ENCODE data around the gene CSRP3.

The CSRP3 gene

GRCh38 chr11:19201737-19202605 is at the start of gene CSRP3:
Gene CSRP3 (minus strand): TSS chr11:19201983. CDS start chr11:19192448, 9,535 bp downstream.
- DNase-seq = no peak

- no peak for DNase-seq
These were observed 49.8 kb upstream of the CSRP3 start for GRCh38 chr11:19251577-19251976.

- no peak for DNase-seq
These were observed 45.0 kb upstream of the CSRP3 start for GRCh38 chr11:19246816-19247215.

- DNase-seq = no peak
These were observed 43.6 kb upstream of the CSRP3 start for GRCh38 chr11:19245351-19245750.

- no peak for DNase-seq
These were observed 42.8 kb upstream of the CSRP3 start for GRCh38 chr11:19244621-19245020.

GRCh38 chr11:19244084-19244483 is 42.3 kb upstream of the CSRP3 start:
- DNase-seq = no peak

- DNase-seq = no peak
These were observed 41.8 kb upstream of the CSRP3 start for GRCh38 chr11:19243613-19244012.

- DNase-seq = no peak
These were observed 41.4 kb upstream of the CSRP3 start for GRCh38 chr11:19243143-19243542.

- no peak for DNase-seq
These were observed 40.6 kb upstream of the CSRP3 start for GRCh38 chr11:19242179-19242932.

- DNase-seq = no peak
These were observed 39.7 kb upstream of the CSRP3 start for GRCh38 chr11:19241260-19242178.

- peak; percentile 94 for DNase-seq
These were observed 38.9 kb upstream of the CSRP3 start, which contains the start of gene E2F8 for GRCh38 chr11:19240420-19241259. Gene E2F8 (minus strand): TSS chr11:19240945. CDS start chr11:19240121, 824 bp downstream.

- no peak for DNase-seq
These were observed 37.3 kb upstream of the CSRP3 start for GRCh38 chr11:19239039-19239438.

GRCh38 chr11:19237813-19238212 is 36.0 kb upstream of the CSRP3 start:
- no peak for DNase-seq

- no peak for DNase-seq
These were observed 35.6 kb upstream of the CSRP3 start for GRCh38 chr11:19237381-19237780.

- DNase-seq = no peak
These were observed 32.5 kb upstream of the CSRP3 start for GRCh38 chr11:19234231-19234817.

GRCh38 chr11:19232910-19233503 is 31.2 kb upstream of the CSRP3 start:
- no peak for DNase-seq

GRCh38 chr11:19229671-19230070 is 27.9 kb upstream of the CSRP3 start:
- DNase-seq = no peak

GRCh38 chr11:19228968-19229367 is 27.2 kb upstream of the CSRP3 start:
- no peak for DNase-seq

- no peak for DNase-seq
These were observed 24.8 kb upstream of the CSRP3 start for GRCh38 chr11:19226378-19227195.

GRCh38 chr11:19225581-19225980 is 23.8 kb upstream of the CSRP3 start:
- DNase-seq = no peak
